GM19328 (cell line): ENCODE data around the gene CAPN9.
"Not testable (repeated sequence)": the region's sequence is repeated elsewhere in the genome, so short reads cannot be mapped to it uniquely, and the experiment has no call there.

Source experiments
- ATAC-seq: cut with Tn5 transposase; IDR thresholded peaks from one replicate; pipeline ENCODE4 v1.9.1; 2021; ENCODE audit warnings: mild to moderate bottlenecking, moderate library complexity; ENCODE audit not compliant: unreplicated experiment

CAPN9 gene

DNA sequence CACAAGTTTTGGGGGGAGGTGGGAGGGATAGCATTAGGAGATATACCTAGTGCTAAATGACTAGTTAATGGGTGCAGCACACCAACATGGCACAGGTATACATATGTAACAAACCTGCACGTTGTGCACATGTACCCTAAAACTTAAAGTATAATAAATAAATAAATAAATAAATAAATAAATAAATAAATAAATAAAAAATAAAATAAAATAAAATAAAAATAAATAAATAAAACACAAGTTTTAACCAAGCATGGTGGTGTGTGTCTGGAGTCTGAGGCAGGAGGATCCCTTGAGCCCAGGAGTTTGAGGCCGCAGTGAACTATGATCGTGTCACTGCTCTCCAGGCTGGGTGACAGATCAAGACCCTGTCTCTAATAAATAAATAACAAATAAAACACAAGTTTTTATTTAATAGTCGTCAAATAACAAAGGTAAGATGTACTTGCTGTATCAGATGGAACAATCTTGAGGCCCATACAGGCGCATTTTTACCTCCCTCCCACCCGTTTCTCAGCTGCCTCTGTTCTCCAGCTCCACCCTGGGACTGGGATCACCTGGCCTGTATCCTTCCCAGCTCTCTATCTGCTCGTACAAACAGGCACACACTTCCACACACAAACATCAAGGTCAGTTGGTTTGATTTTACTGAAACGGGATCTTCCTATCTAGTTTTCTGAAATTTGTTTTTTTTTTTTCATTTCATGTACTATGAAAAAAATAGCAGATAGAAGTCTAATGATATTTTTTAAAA lies 20.8 kb downstream of the CAPN9 start:
- not testable (repeated sequence) for ATAC-seq

DNA sequence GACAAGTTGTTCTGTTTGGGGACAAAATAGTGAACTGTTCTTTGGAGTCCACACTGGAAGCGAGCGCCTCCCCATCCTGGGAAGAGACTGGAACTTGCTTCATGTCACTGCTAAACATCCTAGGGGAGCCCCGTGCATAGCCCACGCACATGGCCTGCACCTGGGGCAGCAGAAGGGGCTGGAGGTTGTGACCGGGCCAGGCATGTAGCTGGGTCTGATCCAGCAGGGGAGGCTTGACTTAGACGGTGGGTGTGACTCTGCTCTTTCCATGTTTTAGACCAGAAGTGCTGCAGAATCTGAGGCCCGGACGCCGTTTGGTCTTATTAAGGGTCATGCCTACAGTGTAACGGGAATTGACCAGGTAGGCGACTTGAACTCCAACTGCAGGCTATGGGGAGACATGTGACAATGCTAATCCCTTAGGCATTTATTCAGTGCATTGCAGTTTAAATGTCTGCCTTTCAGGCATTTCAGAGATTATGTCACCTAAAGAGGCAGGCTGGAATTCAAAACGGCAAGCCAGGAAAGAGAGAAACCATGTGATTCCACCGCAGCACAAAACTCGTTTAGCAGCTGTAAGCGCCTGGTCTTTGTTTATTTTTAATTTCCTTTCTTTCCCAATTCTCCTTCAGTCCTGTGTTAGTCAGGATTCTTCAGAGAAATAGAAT lies 21.8 kb downstream of the CAPN9 start:
- no peak for ATAC-seq

DNA sequence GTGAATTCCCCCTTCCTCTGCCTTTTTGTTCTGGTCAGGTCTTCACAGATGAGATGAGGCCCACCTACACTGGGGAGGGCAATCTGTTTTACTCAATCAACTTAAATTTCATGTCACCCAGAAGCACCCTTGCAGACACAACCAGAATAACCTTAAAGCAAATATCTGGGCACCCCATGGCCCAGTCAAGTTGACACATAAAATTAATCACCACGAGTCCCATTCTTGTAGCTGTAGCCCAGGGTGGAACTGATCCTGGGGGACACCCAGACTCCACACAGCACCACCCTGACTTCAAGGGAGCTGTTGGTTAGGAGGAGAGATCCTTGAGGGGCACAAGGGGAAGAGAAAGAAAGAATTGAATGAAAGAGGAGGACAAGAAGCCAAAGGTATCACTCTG lies 23.1 kb downstream of the CAPN9 start:
- ATAC-seq = no peak

DNA sequence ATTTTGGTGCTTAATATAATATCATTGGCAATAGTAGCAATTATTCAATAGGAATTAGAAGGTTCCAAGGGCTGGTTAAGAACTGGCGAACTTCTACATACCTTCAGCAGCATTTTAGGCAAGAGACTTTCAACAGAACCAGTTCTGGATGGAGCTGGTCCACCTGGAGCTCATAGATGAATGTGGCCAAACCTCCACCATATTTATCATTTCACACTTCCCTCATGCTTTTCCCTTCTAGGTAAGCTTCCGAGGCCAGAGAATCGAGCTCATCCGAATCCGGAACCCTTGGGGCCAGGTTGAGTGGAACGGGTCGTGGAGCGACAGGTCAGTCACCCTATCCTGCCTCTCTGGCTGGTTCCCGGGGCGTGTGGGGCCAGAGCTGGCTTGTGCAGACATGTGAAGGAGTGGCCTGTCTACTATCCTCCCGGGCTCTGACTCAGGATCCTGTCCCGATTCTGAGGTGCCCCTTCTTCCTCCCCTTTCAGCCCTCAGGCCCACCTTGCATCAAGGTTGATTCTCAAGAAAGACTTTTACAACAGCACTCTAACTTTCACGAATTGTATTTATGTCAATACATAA lies 24.7 kb downstream of the CAPN9 start:
- no peak for ATAC-seq

DNA sequence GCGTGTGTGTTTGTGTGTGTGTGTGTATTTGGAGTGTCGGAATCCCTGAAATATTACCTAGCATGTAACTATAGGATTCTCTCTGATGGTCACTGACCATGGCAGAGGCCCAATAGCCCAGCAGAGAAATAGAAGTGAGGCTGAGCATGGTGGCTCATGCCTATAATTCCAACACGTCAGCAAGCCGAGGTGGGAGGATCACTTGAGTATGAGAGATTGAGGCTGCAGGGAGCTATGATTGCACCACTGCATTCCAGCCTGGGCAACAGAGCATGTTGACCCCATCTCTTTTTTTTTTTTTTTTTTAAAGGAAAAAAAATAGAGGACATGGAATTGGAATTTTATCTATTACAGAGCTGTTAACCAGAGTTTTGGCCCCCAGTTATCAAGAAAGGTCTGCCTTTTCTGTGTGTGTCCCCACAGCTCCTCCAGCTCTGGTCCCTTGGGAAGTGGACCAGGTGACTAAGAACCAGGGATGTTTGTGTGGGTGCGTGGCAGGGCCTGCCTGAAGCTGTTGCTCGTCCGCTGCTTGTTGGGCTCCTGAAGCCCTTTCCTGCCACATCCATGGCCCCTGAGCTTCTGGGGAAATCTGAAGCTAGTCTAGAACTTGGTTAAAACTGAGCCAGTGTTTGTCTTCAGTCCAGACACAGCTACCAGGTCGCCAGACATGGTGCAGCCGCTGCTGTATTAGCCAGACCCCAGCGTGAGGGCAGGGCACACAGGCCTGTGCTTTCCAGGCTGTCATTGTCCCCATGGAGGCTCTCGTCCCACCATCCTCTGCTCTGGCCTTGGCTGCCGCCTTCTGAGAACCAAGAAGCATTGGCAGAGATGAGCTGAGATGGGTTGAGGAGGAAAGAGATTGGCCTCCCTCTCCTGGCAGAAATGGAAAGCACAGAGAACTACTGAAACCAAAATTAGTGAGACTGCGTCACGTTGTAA lies 25.5 kb downstream of the CAPN9 start:
- no peak for ATAC-seq

GRCh38 chr1:230773396-230774033 lies 26.3 kb downstream of the CAPN9 start:
- ATAC-seq = no peak

DNA sequence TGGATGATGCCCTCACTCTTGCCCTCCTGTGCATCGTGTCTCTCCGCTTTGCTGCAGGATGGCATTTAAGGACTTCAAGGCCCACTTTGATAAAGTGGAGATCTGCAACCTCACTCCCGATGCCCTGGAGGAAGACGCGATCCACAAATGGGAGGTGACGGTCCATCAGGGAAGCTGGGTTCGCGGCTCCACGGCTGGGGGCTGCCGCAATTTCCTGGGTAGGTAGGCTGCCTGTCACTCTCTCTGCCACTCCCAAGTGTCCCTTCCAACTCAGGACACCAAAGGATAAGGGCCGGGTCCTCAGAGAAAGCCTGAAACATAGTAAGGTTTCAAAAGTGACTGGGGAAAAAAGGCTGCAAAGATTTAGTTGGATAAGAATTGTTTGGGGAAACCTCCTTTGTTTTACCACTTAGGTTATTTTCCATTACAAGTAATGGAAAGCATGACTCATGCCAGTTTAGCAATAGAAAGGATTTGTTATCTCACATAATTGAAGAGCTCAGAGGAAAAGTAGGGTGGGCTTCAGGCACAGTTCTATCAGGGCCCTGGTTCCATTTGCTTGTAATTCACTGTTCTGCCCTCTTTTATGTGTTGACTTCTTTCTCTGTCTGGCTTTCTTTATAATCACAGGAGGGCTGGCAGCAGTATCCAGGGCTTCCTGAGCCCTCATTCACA lies 31.9 kb downstream of the CAPN9 start:
- ATAC-seq = no peak

DNA sequence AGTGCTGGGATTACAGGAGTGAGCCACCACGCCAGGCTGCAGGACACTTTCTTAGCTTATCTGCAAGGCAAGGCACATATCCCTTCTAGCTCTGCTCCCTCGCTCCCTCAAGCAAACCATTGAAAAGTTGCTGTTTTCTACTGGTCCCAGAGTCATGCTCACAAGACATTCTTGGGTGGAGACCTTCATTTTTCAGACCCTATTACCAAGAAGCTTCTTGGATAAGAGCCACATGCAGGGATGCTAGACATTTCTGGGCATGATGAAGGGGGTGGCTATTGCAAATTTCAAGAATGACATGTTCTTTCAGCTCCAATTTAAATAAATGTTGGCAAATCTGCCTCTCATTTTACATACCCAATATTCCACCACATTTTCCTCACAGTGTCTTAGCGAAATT lies 33.9 kb downstream of the CAPN9 start:
- ATAC-seq = no peak

GRCh38 chr1:230781594-230781993 lies 34.4 kb downstream of the CAPN9 start:
- no peak for ATAC-seq

GRCh38 chr1:230784163-230784562 lies 37.0 kb downstream of the CAPN9 start:
- ATAC-seq = no peak

- ATAC-seq = no peak
Measured at GRCh38 chr1:230785636-230786384, 38.6 kb downstream of the CAPN9 start.

- no peak for ATAC-seq
Measured at GRCh38 chr1:230786385-230786753, 39.2 kb downstream of the CAPN9 start.

DNA sequence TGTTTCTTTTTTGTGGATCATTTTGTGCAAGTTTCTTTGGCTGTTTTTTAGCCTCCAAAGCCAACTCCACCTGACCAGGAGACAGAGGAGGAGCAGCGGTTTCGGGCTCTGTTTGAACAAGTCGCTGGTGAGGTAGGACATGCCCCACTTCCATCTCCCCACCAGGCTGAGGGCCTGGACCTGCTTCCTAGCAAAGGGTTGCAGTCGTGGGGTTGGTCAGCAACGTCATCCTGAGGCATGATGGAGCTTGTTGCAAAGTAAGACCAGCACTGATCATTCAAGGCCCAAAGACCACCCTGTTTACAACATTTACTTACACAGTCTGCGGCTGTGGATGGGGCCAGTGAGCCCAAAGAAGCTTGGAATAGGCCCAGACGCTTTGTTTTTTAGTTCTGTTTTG lies 40.3 kb downstream of the CAPN9 start:
- no peak for ATAC-seq

DNA sequence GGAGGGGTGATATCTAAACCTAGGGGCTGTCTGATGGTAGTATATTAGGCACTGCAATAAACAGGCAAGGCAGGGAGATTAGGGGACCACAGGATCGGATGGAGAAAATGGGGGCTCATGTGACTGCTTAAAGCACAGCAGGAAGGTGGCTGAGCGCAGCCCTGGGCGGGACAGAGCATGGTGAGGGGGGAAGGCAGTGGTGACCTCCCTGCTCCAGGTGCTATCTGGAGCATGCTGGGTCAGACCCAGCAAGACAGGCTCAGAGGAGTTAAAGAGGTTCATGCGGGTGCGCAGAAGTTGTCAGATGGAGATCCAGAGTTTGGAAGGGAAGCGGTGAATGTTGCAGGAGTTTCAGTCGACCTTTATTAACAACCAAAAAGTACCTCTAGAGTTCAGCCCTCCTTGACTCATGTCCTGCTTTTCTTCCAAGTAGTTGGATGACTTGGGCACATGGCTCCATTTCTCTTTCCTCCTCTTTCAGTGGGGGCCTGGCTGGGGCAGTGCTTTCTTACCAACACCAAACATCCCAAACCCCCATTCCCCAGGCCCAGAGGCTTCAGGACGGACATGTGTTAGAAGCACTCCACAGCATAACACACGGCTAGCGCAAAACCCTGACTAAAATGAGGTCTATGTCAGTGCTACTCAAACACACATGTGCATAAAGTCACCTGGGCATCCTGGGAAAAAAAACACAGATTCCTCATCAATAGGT lies 41.5 kb downstream of the CAPN9 start:
- no peak for ATAC-seq

- no peak for ATAC-seq
Measured at GRCh38 chr1:230790026-230790425, 42.8 kb downstream of the CAPN9 start.

DNA sequence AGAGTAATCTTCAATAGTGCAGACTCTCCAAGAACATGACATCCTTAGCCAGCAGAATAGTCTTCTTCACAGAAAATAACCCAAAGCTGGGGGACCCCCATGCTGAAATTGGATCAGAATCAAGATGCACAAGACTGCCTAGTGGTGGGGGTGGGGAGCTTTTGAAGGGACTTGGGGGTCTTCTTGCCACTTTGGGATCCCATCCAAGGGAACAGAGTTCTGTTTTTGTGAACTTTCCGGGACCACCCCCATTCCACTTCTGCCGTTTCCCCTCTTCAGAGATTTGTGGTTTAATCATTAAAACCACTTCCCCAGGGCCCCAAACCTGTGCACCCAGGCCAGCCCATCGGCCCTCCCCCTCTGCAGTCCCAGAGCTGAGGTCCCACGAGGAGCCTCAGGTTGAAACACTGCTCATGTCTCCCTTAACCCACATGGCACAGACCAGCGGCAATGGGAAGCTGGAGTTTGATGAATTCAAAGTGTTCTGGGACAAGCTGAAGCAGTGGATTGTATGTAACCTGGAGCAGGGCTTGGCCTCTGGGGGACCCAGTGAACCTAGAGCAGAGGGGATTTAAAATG lies 44.9 kb downstream of the CAPN9 start:
- no peak for ATAC-seq

DNA sequence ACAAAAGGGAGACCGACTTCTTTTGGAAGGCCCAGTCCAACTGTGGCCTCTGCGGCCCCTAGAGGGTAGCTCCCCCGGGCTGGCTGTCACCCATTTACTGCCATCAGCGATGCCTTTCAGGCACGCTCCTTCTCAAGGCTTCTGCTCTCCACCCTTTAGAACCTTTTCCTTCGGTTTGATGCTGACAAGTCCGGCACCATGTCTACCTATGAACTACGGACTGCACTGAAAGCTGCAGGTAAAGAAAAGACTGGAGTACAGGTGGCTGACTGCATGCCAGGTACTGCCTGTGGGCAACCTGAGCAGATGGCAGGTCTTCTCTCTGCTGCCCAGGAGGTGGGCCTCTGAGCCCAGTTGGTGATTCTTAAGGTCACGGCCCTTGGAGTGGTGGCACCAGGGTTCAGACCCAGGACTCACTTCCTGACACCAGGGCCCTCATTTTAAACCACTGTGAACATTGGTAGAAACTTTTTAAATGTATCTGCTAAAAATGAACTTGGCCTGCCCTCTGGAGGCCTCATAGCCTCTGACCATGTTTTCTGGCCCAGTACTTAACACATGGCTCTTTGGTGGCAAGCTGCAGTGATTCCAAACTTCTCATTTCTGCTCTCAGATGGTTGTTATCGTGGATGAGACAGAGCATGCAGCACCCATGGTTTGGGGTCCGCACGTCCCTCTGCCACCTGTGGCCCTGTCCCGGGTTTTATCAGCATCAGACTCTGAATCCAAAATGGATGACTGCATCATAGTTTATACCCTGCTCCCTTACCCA lies 45.7 kb downstream of the CAPN9 start:
- ATAC-seq = no peak

DNA sequence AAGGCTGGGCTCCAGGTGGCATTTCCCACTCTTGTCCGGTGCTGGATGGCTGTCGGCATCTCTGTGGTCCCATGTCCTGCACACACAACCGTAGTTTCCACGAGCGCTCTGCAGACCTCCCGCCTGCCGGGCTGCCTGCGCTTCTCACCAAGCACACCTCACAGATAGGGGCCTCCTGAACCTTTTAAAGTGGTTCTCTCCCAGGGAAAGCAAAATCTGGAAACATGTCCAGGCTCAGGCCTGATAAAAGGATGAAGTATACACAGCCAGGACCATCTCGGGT lies 46.2 kb downstream of the CAPN9 start:
- ATAC-seq = no peak
